HG03442 (cell line): Measurements from ENCODE around the gene GRK3.
"Not testable (repeated sequence)": the region's sequence is repeated elsewhere in the genome, so short reads cannot be mapped to it uniquely, and the experiment has no call there.

ENCODE experiments used
- ATAC-seq: cut with Tn5 transposase; IDR thresholded peaks from one replicate; pipeline ENCODE4 v1.9.1; 2021; ENCODE audit warnings: mild to moderate bottlenecking, moderate library complexity; ENCODE audit not compliant: unreplicated experiment

Gene GRK3

DNA sequence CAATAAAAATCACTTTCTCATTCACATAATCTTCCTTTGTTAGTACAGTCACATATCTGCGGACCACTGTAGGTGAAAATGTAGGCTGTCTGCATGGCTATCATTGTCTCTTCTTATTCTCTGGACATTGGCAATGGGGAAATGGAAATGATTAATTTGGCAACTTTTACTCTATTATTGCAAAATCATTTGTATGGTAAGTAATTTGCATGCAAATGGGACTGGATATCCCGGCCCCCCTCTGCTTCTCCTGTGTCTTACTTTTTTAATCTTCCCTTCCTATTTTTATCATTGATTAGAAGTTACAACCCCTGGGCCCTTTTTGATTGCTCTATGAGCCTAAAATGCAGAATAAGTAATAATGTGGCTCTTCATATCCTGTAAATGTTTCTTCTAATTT is 6.0 kb downstream of the GRK3 start:
- ATAC-seq, result no peak

DNA sequence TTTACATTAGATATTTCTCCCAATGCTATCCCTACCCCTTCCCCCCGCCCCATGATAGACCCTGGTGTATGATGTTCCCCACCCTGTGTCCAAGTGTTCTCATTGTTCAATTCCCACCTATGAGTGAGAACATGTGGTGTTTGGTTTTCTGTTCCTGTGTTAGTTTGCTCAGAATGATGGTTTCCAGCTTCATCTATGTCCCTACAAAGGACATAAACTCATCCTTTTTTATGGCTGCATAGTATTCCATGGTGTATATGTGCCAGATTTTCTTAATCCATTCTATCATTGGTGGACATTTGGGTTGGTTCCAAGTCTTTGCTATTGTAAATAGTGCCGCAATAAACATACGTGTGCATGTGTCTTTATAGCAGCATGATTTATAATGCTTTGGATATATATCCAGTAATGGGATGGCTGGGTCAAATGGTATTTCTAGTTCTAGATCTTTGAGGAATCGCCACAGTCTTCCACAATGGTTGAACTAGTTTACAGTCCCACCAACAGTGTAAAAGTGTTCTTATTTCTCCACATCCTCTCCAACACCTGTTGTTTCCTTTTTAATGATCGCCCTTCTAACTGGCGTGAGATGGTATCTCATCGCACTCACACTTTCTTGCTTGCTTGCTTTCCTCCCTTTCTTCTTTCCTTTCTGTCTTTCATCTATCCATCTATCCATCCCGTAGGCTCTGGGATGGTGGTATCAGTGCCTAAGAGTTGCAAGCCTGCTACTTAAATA is 7.7 kb downstream of the GRK3 start:
- ATAC-seq, result not testable (repeated sequence)

DNA sequence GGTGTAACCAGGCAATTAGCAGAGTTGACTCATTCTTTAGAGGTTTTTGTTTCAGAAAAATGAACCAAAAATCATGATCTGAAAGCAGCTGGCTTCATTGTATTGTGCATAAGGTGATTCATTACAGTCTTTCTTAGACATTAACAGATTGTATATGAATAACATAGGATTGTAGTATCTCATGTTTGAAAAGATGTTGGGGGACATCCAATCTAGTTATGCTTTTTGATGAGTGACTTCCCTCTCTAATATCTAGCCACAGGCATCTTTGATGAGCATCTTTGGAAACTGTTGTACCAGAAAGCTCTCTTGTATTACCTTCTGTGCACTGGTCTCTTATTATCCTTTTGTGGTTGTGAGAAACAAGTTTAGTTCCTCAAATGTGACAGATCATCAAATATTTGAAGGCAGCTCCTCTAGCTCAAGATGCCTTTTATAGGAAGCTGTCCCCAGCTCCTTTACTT is 8.3 kb downstream of the GRK3 start:
- peak; percentile 44 for ATAC-seq

DNA sequence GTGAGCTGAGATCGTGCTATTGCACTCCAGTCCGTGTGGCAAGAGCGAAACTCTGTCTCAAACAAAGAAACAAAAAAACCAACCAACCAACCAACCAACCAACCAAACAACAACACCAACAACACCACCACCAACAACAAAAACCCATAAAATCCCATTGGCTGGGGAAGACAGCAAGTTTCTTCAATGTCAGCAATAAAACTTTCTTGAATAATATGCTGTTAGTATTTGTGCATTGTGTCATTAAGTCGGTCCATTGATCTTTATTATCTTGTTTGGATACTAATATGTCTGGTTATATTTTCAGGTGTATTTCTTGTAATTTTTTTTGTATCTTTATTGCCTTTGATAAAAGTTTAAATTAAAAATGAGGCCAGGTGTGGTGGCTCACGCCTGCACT is 9.4 kb downstream of the GRK3 start:
- ATAC-seq, result no peak

DNA sequence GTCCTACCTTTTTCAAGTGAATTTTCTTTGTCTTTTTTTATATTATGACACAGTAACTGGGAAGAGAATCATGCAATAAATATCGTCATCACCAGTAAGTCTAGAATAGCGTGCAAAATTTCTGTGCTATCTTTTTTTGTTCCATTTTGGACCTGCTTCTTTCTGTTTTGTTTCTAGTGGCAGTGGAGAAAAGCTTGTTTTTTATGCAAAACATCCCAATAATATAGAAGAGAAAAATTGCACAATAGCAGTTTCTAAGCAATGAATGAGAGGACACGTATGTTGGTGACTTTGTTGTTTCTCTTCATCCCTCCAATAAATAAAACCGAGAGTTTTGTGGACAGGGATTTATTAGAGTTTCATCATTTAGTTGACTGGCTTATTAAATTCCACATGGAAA is 10.3 kb downstream of the GRK3 start:
- no peak for ATAC-seq

DNA sequence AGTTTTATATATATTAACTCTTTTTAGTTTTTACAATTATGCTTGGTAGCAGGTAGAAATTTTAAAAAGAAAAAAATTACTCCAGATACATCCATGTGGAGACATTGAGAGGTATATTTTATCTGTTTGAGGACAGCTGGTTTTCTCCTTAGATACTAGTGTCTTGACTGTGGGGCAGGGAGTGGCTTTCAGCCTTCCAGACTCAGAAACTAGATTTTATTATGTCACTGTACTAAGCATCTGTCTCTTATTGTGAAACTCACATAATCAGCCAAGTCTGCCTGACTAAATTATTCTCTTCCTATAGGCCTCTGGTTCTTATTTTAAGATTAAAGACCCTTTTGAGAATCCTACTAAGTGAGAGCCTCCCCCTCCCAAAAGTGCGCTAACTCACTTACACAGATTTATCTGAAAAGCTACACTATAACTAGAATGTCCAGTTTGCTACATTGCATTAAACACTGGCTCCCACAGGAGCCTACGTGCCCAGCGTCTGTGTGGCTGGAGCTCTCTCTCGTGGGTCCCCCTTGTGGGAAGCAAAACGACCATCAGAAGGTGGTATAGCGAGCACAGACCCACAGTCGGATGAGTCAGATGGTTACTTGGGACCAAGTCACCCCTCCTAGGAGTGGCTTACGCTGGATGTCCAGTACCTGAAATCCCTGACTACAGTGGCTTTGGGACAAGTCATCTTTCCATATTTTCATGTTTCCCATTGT is 11.4 kb downstream of the GRK3 start:
- ATAC-seq, result not testable (repeated sequence)

DNA sequence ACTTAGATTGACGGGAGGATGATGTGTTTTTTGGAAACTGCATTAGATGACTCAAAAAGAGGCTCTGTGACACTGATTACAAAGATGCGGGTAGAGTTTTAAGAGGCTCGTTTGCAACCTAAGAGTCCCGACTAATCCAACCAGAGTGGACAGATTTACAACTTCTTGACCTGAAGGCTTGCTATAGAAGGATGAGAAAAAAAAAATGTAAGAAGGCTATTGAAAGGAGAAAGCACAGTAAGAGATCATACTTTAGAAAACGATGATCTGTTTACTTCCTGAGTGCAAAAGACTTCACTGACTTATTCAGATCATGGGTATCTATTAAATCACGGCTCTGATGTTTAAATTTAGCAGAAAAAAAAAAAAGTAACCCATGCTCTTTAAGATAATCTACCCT is 17.0 kb downstream of the GRK3 start:
- ATAC-seq, result not testable (repeated sequence)

DNA sequence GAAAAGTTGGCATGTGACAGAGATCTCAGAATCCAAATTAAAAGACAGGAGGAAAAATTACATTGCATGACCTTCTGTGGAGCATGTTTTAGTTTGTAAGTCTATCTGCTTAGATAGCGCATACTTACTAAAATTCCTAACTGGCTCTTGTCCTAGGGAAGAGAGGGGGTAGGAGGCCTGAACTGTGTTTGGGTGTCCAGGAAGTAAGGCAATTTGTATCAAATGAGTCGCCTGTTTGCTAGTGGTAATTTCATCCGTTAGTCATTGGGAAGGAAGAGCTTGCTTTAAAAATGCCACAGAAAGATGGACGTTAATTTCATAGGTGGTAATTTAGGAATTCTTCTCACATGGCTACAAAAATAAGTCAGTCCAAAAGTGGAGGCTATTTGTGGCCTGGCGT is 18.5 kb downstream of the GRK3 start:
- ATAC-seq, result no peak

DNA sequence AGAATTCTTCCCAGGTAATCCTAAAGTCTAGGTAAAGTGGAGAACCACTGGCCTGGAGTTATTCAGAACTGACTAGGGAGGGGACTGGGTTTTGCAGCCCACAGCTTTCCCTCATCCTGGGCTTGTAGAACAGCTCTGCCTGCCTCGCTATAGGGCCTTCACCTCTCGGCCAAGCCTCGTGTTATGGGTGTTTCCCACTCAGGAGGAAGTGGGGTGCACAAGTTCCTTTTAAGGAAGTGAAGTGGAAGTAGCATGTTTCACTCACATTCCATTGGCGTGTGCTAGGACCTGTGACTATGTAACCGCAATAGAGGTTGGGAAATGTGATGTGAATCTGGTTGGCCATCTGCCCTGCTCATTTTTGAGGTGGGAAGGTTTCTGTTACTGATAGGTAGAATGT is 20.5 kb downstream of the GRK3 start:
- not testable (repeated sequence) for ATAC-seq

DNA sequence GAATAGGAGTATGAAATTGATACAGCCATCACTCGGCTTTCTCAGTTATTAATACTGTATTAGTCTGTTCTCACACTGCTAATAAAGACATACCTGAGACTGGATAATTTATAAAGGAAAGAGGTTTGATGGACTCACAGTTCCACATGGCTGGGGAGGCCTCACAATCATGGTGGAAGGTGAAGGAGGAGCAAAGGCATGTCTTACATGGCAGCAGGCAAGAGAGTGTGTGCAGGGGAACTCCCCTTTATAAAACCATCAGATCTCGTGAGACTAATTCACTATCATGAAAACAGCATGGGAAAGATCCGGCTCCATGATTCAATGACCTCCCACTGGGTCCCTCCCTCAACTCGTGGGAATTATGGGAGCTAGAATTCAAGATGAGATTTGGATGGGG is 25.2 kb downstream of the GRK3 start:
- ATAC-seq, result not testable (repeated sequence)

DNA sequence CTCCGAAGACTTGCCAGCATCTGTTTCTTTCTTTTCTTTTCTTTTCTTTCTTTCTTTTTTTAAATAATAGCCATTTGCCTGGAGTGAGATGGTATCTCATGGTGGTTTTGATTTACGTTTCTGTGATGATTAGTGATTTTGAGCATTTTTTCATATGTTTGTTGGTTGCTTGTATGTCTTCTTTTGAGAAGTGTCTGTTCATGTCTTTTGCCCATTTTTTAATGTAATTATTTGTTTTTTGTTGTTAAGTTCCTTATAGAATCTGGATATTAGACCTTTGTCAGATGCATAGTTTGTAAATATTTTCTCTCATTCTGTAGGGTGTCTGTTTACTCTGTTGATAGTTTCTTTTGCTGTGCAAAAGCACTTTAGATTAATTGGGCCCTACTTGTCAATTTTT is 28.8 kb downstream of the GRK3 start:
- not testable (repeated sequence) for ATAC-seq

DNA sequence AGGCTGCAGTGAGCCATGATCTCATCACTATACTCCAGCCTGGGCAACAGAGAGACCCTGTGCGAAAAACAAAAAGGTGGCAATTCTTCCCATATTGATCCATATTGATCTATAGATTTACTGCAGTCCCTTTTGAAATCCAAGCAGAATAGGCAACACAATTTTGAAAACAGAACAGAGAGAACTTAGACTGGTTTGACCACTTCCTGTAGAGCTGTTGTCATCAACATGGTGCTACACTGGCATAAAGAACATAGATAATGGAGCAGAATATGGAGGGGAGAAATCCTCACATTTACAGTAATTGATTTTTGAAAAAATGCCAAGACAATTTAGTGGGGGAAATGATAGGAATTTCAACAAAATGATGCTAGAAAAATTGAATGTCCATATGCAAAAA is 34.1 kb downstream of the GRK3 start:
- no peak for ATAC-seq

DNA sequence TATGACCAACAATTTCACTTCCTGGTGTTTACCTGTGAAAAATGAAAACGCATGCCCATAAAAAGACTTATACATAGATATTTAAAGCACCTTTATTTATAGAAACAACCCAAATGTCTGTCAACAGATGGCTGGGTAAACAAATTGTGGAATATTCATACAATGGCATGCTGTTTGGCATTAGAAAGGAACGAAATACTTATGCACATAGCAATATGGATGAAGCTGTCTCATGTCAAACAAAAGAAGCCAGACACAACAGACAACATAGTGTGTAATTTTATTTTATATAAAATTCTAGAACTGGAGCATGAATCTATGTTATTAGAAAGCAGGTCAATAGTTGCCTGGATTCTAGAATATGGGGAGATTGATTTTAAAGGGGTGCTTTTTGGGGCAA is 38.0 kb downstream of the GRK3 start:
- no peak for ATAC-seq

DNA sequence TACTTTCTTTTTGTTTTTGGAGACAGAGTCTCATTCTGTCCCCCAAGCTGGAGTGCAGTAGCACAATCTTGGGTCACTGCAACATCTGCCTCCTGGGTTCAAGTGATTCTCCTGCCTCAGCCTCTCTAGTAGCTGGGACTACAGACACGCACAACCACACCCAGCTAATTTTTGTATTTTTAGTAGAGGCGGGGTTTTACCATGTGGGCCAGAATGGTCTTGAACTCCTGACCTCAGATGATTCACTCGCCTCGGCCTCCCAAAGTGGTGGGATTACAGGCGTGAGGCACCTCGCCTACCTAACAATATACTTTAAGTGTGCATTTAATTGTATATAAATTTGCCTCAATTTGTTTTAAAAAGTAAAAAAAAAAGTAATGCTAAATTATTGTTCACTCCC is 38.4 kb downstream of the GRK3 start:
- ATAC-seq, result no peak

DNA sequence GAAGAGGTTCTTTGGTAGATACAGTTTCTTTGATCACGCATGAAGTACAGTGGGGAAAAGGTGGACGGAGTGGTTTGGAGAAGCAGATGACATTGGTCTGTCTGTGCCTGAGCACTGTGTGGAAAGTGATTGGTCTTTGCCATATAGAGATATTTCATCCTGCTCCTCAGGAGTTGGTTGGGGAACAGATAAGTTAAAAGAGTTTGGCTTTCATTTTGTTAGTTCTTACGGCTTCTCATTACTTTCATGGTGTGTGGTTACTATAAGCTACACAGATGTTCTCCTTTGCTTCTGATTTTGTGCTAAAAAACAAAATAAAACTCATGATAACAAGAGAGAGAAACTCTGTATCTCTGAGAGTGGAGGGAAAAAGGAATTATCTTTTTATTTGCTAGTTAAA is 40.7 kb downstream of the GRK3 start:
- ATAC-seq, result not testable (repeated sequence)

DNA sequence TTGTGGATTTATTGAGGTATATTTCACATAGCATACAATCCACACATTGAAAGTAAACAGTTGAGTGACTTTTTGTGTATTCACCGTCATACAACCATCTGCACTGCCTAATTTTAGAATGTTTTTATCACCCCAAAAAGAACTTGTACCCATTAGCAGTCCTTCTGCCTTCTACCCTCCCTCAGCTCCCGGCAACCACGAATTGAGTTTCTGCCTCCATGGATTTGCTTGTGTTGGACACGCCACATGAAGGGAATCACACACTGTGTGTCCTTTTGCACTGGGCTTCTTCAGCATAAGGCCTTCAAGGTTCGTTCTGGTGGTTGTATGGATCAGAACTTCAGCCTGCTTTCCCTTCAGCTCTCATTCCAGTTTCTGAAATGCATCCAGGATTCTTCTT is 41.1 kb downstream of the GRK3 start:
- not testable (repeated sequence) for ATAC-seq

DNA sequence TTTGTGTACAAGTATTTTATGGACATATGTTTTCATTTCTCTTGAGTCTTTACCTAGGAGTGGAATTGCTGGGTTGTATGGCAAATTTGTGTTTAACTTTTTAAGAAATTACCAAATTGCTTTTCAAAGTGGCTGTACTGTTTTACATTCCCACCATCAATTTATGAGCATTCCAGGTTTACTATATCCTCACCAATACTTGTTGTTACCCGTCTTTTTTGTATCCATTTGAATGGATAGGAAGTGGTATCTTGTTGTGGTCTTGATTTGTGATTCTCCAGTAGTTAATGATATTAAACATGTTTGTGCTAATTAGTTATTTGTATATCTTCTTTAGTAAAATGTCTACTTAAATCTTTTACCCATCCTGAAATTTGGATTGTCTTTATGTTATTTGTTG is 46.8 kb downstream of the GRK3 start:
- not testable (repeated sequence) for ATAC-seq

DNA sequence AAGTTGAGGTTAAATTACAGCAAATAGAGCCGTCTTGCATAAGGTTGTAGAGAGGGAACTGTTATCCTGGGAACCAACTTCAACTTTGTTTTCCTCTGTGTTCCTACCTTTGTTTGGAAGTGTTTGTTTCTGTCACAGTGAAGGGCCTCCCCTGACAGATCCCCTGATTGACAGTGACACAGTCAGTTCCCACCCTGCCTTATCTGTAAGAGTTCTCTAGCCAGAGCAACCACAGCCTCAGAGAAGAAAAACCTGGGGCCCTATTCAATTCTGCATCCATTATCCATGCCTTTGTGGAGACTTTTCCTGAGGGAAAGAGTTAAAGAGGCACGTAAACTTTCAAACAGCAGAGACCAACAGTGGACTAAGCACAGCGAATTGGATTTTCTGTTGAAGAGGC is 48.7 kb downstream of the GRK3 start:
- ATAC-seq, result not testable (repeated sequence)

DNA sequence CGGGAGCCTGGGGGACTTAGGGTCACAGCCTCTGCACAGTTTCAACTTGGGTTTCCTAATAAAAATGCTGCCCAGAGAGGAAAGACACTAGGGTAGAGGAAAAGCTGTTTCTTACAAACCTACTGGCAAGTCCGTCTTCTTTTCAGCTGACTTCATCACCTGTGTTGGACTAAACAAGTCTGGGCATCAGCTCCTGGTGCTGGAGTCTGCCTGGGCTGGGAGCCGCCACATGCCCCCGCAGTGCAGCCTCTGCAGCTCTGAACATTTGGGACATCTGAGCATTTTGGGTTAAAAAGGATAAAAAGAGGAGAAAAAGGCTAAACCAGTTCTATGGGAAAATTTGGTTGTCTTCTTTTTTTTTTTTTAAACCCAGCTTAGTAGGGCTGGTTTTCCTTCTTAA is 49.1 kb downstream of the GRK3 start:
- ATAC-seq, result not testable (repeated sequence)

DNA sequence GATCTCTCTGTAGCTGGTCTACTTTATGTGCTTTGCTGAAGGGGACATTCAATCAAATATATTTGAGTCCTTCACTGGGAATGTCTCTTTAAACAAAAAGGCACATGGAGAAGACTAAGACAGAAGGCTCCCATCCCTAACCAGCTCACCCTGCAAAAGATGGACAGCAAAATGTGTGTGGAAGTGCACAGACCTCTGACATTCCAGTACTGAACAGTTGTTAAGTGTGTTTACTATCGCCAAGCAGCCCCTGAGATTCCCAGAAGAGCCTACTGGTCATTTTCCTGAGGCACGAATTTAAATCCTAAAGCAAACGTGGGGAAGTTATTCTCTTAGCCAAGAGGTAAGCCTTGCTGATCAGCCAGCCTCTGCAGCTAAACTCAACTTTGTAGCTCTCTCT is 50.3 kb downstream of the GRK3 start:
- not testable (repeated sequence) for ATAC-seq

DNA sequence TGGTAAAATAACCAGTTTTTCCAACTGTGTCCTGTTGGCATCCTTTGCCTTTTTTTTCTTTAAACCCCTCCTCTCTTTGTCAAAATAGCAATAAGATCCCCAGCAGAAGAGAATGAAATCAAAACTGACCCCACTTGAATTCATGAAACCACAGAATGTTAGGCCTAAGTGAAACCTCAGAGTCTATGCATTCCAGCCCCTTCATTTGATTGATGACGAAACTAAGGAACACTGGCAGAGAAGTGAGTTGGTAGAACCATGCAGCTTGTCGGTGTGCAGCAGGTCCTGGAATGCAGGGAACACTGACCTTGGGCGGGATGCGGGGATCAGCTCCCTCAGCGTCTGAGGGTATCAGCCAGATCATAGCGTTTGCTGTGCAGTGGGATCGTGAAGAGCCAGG is 57.5 kb downstream of the GRK3 start:
- ATAC-seq, result no peak

DNA sequence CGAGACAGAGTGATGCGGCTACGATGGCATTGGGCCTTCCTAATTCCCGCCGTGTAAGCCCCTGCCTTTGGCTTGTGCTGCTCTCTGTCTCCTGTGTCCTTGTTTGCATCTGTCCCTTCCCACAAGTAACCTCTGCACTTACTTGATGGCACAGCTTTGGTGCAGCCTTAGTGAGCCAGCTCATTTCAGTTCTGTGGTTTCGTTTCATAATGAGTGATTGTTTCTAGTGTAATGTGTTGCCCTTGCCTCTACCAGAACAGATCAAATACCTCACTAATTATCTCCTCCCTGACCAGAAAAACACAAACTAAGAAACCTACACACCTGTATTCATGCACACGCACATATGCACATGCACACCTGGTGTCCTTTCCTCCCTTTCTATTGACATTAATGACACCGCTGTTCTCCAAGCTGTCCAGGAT is 58.8 kb downstream of the GRK3 start:
- no peak for ATAC-seq
